Measurements from ENCODE around the gene UFSP2.

Gene UFSP2

GRCh38 chr4:185425647-185426352, at the start of gene UFSP2:
UFSP2 (minus strand) TSS chr4:185425964; CDS start chr4:185425868, 96 bp downstream.
- ATAC-seq (peak; percentile 94), DNase-seq (peak; percentile 85)

- DNase-seq (no peak), ATAC-seq (no peak)
Observed at GRCh38 chr4:185473247-185473646, 47.5 kb upstream of the UFSP2 start.

GRCh38 chr4:185472103-185472542, 46.4 kb upstream of the UFSP2 start:
- DNase-seq (no peak), ATAC-seq (no peak)

- peak; percentile 94 for DNase-seq
- ATAC-seq = peak; percentile 94
Observed at GRCh38 chr4:185471235-185472102, 45.7 kb upstream of the UFSP2 start, which contains the start of gene CCDC110. CCDC110 (minus strand) TSS chr4:185471733; CDS start chr4:185471683, 50 bp downstream.

GRCh38 chr4:185470501-185471195, 44.9 kb upstream of the UFSP2 start:
- no peak for ATAC-seq
- DNase-seq = peak; percentile 23

GRCh38 chr4:185469580-185470154, 43.9 kb upstream of the UFSP2 start:
- no peak for ATAC-seq
- no peak for DNase-seq

GRCh38 chr4:185468999-185469398, 43.2 kb upstream of the UFSP2 start:
- ATAC-seq (no peak), DNase-seq (no peak)

GRCh38 chr4:185467991-185468390, 42.2 kb upstream of the UFSP2 start:
- no peak for DNase-seq
- ATAC-seq = no peak

- DNase-seq = no peak
- no peak for ATAC-seq
Observed at GRCh38 chr4:185467101-185467500, 41.3 kb upstream of the UFSP2 start.

GRCh38 chr4:185465707-185466106, 39.9 kb upstream of the UFSP2 start:
- DNase-seq = no peak
- ATAC-seq = no peak

- ATAC-seq = no peak
- DNase-seq = no peak
Observed at GRCh38 chr4:185464887-185465286, 39.1 kb upstream of the UFSP2 start.

- no peak for DNase-seq
Observed at GRCh38 chr4:185464183-185464582, 38.4 kb upstream of the UFSP2 start.

GRCh38 chr4:185463541-185463940, 37.8 kb upstream of the UFSP2 start:
- DNase-seq (no peak), ATAC-seq (no peak)

More at GRCh38 chr4:185464183-185464582, 38.4 kb upstream of the UFSP2 start:
- ATAC-seq = no peak

- ATAC-seq = no peak
Observed at GRCh38 chr4:185461565-185461964, 35.8 kb upstream of the UFSP2 start.

GRCh38 chr4:185457136-185457535, 31.4 kb upstream of the UFSP2 start:
- DNase-seq = no peak
- ATAC-seq = no peak

More at GRCh38 chr4:185461565-185461964, 35.8 kb upstream of the UFSP2 start:
- no peak for DNase-seq

- DNase-seq (no peak), ATAC-seq (no peak)
Observed at GRCh38 chr4:185456131-185456530, 30.4 kb upstream of the UFSP2 start.

GRCh38 chr4:185445209-185445608, 19.4 kb upstream of the UFSP2 start:
- DNase-seq (no peak), ATAC-seq (no peak)

- ATAC-seq (no peak), DNase-seq (no peak)
Observed at GRCh38 chr4:185441479-185441878, 15.7 kb upstream of the UFSP2 start.

GRCh38 chr4:185437809-185438208, 12.0 kb upstream of the UFSP2 start:
- ATAC-seq = no peak
- no peak for DNase-seq

- no peak for DNase-seq
- ATAC-seq = no peak
Observed at GRCh38 chr4:185435466-185435865, 9.7 kb upstream of the UFSP2 start.

- no peak for ATAC-seq
Observed at GRCh38 chr4:185429660-185430059, 3.9 kb upstream of the UFSP2 start.

More at GRCh38 chr4:185429660-185430059, 3.9 kb upstream of the UFSP2 start:
- DNase-seq = no peak

All from stimulated activated naive CD8-positive, alpha-beta T cell treated with anti-CD3 and anti-CD28 coated beads, Interleukin-15, Interleukin-2, amounts not matched to agents 100 U/mL and 50 U/mL, for 24 hours (primary cell).